Parathyroid adenoma (tissue), 2 donors: ENCODE results near the gene ORC4.

Experiments
- H2AFZ ChIP-seq: fragments of 300-600 bp; sonication (generic); one replicate; pipeline ENCODE4 v1.7.0; 2017; ENCODE audit warnings: antibody characterized with exemption, mild to moderate bottlenecking
- H3K27ac ChIP-seq: fragments of 300-600 bp; sonication (generic); one replicate; pipeline ENCODE4 v1.7.0; 2017
- H3K27me3 ChIP-seq: fragments of 300-600 bp; sonication (generic); one replicate; pipeline ENCODE4 v1.7.0; 2017; ENCODE audit warnings: low read length; ENCODE audit not compliant: control insufficient read depth, insufficient read depth
- H3K36me3 ChIP-seq: fragments of 300-600 bp; sonication (generic); one replicate; pipeline ENCODE4 v1.7.0; 2017; ENCODE audit warnings: low read length; ENCODE audit not compliant: control insufficient read depth, insufficient read depth
- H3K4me1 ChIP-seq: fragments of 300-600 bp; sonication (generic); one replicate; pipeline ENCODE4 v1.7.0; 2017; ENCODE audit warnings: control low read depth
- H3K4me2 ChIP-seq: fragments of 300-600 bp; sonication (generic); one replicate; pipeline ENCODE4 v1.7.0; 2017; ENCODE audit warnings: low read length
- H3K4me3 ChIP-seq: fragments of 300-600 bp; sonication (generic); one replicate; pipeline ENCODE4 v1.7.0; 2017; ENCODE audit warnings: low read depth, low read length
- H3K79me2 ChIP-seq: fragments of 300-600 bp; sonication (generic); one replicate; pipeline ENCODE4 v1.7.0; 2017; ENCODE audit warnings: control low read depth
- H3K9ac ChIP-seq: fragments of 300-600 bp; sonication (generic); one replicate; pipeline ENCODE4 v1.7.0; 2017; ENCODE audit warnings: mild to moderate bottlenecking
- H3K9me3 ChIP-seq: fragments of 300-600 bp; sonication (generic); one replicate; pipeline ENCODE4 v1.7.0; 2017; ENCODE audit warnings: low read length; ENCODE audit not compliant: control insufficient read depth
- CTCF ChIP-seq: fragments of 300-600 bp; sonication (generic); IDR thresholded peaks from one replicate; pipeline ENCODE4 v1.7.0; 2017; ENCODE audit warnings: antibody characterized with exemption, mild to moderate bottlenecking
- donor health status: primary hyperparathyroidism.

ORC4 gene

DNA sequence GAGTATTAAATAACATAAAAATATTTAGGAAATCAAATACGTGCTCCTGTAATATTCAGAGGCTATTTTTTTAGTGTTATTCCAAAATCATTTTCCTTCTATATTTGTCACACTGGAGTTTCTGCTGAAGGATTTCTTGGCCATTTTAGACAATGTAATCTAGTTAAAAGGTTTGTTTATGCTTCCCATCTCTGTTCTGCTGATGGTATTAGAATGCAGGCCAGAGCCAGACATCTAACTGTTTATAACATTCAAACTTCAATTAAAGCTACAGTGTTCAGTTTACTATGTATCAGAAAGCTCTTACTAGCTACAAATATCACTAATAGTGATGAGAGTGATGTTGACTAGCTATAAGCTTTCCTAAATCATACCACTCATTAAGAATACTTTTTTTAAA, 8.2 kb upstream of the ORC4 start:
- no peak overlapping the region for H2AFZ ChIP-seq
- H3K4me1 ChIP-seq: no peaks in the 10 kb centered on the region
- H3K27ac ChIP-seq: no peak overlapping the region
- no peaks in the 10 kb centered on the region for H3K9me3 ChIP-seq
- H3K27me3 ChIP-seq: no peaks in the 10 kb centered on the region
- H3K4me3 ChIP-seq: no peak overlapping the region
- peaks cover 2% of the 10 kb centered on the region for H3K79me2 ChIP-seq
- no peak overlapping the region for H3K9ac ChIP-seq
- TF ChIP-seq CTCF: no peak
- no peak overlapping the region for H3K4me2 ChIP-seq
- H3K36me3 ChIP-seq: no peaks in the 10 kb centered on the region

DNA sequence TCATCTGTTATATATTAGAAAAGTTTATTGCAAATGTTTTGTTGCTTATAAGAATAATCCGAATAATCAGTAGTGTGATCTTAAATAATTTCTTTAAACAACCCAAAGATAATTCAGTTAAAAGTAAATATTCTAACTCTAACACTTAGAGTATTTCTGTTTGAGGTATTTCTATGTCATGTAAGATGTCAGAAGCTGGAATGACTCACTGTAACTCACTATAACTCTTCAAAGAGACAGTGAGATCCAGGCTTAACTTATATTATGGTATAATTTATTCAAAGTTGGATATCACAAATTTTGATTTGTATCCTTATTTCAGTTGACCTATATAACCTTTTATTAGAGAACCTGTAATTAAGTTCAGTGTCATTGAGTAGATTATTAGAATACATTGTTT, 7.3 kb upstream of the ORC4 start:
- no peak overlapping the region for H2AFZ ChIP-seq
- TF ChIP-seq CTCF: no peak
- H3K27me3 ChIP-seq: no peaks in the 10 kb centered on the region
- H3K4me2 ChIP-seq: no peak overlapping the region
- no peak overlapping the region for H3K4me3 ChIP-seq
- peaks cover 2% of the 10 kb centered on the region for H3K79me2 ChIP-seq
- H3K4me1 ChIP-seq: no peaks in the 10 kb centered on the region
- no peaks in the 10 kb centered on the region for H3K36me3 ChIP-seq
- no peak overlapping the region for H3K9ac ChIP-seq
- H3K27ac ChIP-seq: no peak overlapping the region
- H3K9me3 ChIP-seq: no peaks in the 10 kb centered on the region

GRCh38 chr2:148026573-148026972, 6.0 kb upstream of the ORC4 start:
- no peak overlapping the region for H3K9ac ChIP-seq
- H3K4me2 ChIP-seq: no peak overlapping the region
- peaks cover 3% of the 10 kb centered on the region for H3K4me1 ChIP-seq
- no peaks in the 10 kb centered on the region for H3K9me3 ChIP-seq
- peaks cover 2% of the 10 kb centered on the region for H3K79me2 ChIP-seq
- H3K27ac ChIP-seq: no peak overlapping the region
- H2AFZ ChIP-seq: no peak overlapping the region
- no peaks in the 10 kb centered on the region for H3K27me3 ChIP-seq
- no peak overlapping the region for H3K4me3 ChIP-seq
- H3K36me3 ChIP-seq: no peaks in the 10 kb centered on the region
- TF ChIP-seq CTCF: no peak

- Histone ChIP-seq H3K27ac (no peak overlapping the region), H3K4me2 (no peak overlapping the region), H2AFZ (no peak overlapping the region), H3K4me3 (no peak overlapping the region), H3K79me2 (peaks cover 8% of the 10 kb centered on the region), H3K4me1 (peaks cover 7% of the 10 kb centered on the region), H3K36me3 (no peaks in the 10 kb centered on the region), H3K9me3 (no peaks in the 10 kb centered on the region), H3K9ac (no peak overlapping the region), H3K27me3 (no peaks in the 10 kb centered on the region)
- TF ChIP-seq CTCF: no peak
Measured at GRCh38 chr2:148023861-148024260, 3.3 kb upstream of the ORC4 start.

DNA sequence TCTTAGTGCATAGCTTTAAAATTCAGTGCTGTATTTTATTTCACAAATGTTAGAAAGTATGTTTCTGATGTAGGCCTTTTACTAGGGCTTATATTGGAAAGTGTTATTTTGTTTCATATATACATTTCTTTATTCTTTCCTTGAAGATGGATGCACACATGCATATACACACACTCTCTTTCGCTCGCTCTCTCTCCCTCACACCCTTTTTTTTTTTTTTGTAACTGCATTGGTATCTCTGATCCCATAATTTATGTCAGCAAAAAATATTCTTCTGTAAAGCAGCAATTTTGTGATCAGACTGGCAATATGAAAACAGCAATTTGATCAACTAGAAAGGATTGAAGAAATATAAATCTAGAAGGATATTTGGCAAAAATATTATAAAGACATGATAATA, 2.3 kb upstream of the ORC4 start:
- peaks cover 7% of the 10 kb centered on the region for H3K4me1 ChIP-seq
- no peaks in the 10 kb centered on the region for H3K36me3 ChIP-seq
- peaks cover 8% of the 10 kb centered on the region for H3K79me2 ChIP-seq
- no peaks in the 10 kb centered on the region for H3K9me3 ChIP-seq
- H3K4me3 ChIP-seq: peak overlapping the region; percentile 87
- H3K9ac ChIP-seq: no peak overlapping the region
- no peak for TF ChIP-seq CTCF
- no peak overlapping the region for H3K27ac ChIP-seq
- H3K27me3 ChIP-seq: no peaks in the 10 kb centered on the region
- H3K4me2 ChIP-seq: peak overlapping the region; percentile 80
- H2AFZ ChIP-seq: no peak overlapping the region
